CD4-positive, alpha-beta memory T cell (primary cell): Measurements from ENCODE around the gene ZNF492. TPM values are rescaled to one million over a fixed set of nuclear protein-coding genes. Genes with fewer than 3 reads are reported as not detected.
"Not testable (repeated sequence)": the region's sequence is repeated elsewhere in the genome, so short reads cannot be mapped to it uniquely, and the experiment has no call there.

ENCODE experiments used
- CTCF ChIA-PET: fragments of 350-600 bp; sonication (Branson Sonifier 250); formaldehyde crosslinking; loops from one replicate; lab custom pipeline; 2021; ENCODE audit warnings: inconsistent platforms; ENCODE audit not compliant: partially characterized antibody; lab: Charles Lee
- POLR2A ChIA-PET: fragments of 350-600 bp; sonication (Branson Sonifier 250); formaldehyde crosslinking; loops from one replicate; lab custom pipeline; 2021; ENCODE audit not compliant: partially characterized antibody; lab: Charles Lee
- DNase-seq, 5 donors: peaks; one replicate each; pipeline versions ENCODE4 v3.0.0 to v3.0.0-alpha.2; 2020 to 2022; ENCODE audit warnings: mixed read lengths in 1 of 5
- H3K27ac ChIP-seq: one replicate; pipeline ENCODE4 v1.7.0; 2013; ENCODE audit warnings: low read depth, low read length
- H3K27me3 ChIP-seq: 2 replicates; pipeline ENCODE4 v1.7.0; 2013; ENCODE audit warnings: mild to moderate bottlenecking, low read length, moderate library complexity; ENCODE audit not compliant: insufficient read depth
- H3K36me3 ChIP-seq: 2 replicates; pipeline ENCODE4 v1.7.0; 2013; ENCODE audit warnings: mild to moderate bottlenecking, low read length, moderate library complexity; ENCODE audit not compliant: insufficient read depth
- H3K4me1 ChIP-seq: 2 replicates; pipeline ENCODE4 v1.7.0; 2013; ENCODE audit warnings: mild to moderate bottlenecking, low read length, moderate library complexity; ENCODE audit not compliant: insufficient read depth
- H3K4me3 ChIP-seq, 2 donors: one replicate each; pipeline ENCODE4 v1.7.0; 2013; ENCODE audit warnings: low read length in 2 of 2, mild to moderate bottlenecking in 1 of 2
- H3K9me3 ChIP-seq, 2 donors: one replicate each; pipeline ENCODE4 v1.7.0; 2013; ENCODE audit warnings: low read length in 2 of 2, control low read depth in 1 of 2; ENCODE audit not compliant: control insufficient read depth in 1 of 2
- H3K27ac Mint-ChIP-seq, 7 donors: one replicate each; pipeline ENCODE4 v1.8.0; 2020 to 2021; ENCODE audit warnings: mixed read lengths in 7 of 7, mild to moderate bottlenecking in 6 of 7, inconsistent platforms in 3 of 7, moderate library complexity in 3 of 7
- H3K27me3 Mint-ChIP-seq, 2 donors: one replicate each; pipeline ENCODE4 v1.8.0; 2020 to 2021; ENCODE audit warnings: mixed read lengths in 2 of 2
- H3K36me3 Mint-ChIP-seq, 2 donors: one replicate each; pipeline ENCODE4 v1.8.0; 2020 to 2021; ENCODE audit warnings: mixed read lengths in 2 of 2, inconsistent platforms in 1 of 2, mild to moderate bottlenecking in 1 of 2
- H3K4me1 Mint-ChIP-seq, 4 donors: one replicate each; pipeline ENCODE4 v1.8.0; 2020 to 2021; ENCODE audit warnings: mixed read lengths in 4 of 4, mild to moderate bottlenecking in 1 of 4
- H3K4me3 Mint-ChIP-seq, 8 donors: one replicate each; pipeline ENCODE4 v1.8.0; 2020 to 2021; ENCODE audit warnings: mixed read lengths in 8 of 8, mild to moderate bottlenecking in 7 of 8, moderate library complexity in 6 of 8, inconsistent platforms in 3 of 8
- H3K9me3 Mint-ChIP-seq, 8 donors: one replicate each; pipeline ENCODE4 v1.8.0; 2020 to 2021; ENCODE audit warnings: mixed read lengths in 8 of 8, mild to moderate bottlenecking in 5 of 8, inconsistent platforms in 3 of 8, moderate library complexity in 1 of 8
- intact Hi-C: fragments of 100-400 bp; cut with micrococcal nuclease; formaldehyde crosslinking; loops from one replicate; pipeline ENCODE4 v1.15.1; 2023
- polyA plus RNA-seq, 2 donors: library from polyadenylated mRNA; unstranded; fragments of 300-500 nt; fragmentation: Illumina TruSeq; gene quantifications; one replicate each; pipeline ENCODE4 v1.2.3, GENCODE V29; 2021
- total RNA-seq, 2 experiments: library from RNA; stranded (reverse); gene quantifications; one replicate each; pipeline ENCODE4 v1.2.3, GENCODE V29; 2021

ZNF492 gene
- under 1 TPM; 0.64 TPM for total RNA-seq
- polyA plus RNA-seq = under 1 TPM in 1 of 2 donors, not detected in 1; 0.08 TPM

DNA sequence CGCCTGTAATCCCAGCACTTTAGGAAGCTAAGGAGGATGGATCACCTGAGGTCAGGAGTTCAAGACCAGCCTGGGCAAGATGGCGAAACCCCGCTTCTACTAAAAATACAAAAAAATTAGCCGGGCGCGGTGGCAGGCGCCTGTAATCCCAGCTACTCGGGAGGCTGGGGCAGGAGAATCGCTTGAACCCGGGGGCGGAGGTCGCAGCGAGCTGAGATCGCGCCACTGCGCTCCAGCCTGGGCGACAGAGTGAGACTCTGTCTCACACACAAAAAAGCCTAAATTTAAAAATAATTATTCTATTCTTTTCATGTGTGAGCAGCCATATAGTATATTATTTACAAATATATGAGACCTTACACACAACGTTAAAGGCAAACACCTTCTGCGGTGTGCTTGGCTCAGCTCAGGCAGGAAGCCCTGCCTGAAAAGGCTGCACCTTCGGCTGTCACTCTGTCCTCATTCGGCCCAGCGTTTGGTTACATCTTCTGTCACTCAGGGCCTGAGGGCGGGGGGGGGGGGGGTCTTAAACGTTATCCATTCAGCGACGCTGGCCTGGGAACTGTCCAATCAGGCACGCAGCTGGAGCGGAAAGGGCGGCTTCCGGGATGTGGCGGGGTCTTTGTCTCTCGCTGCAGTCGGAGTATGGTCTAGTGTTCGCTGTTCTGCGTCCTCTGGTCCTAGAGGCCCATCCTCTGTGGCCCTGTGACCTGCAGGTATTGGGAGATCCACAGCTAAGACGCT lies at the start of gene ZNF492:
Gene ZNF492 (plus strand): TSS at position 619 of the 744 bp plus-strand sequence. CDS start 19,076 bp downstream, outside the sequence.
- H3K27me3 Mint-ChIP-seq, POLR2A ChIA-PET, H3K4me1 ChIP-seq, H3K36me3 Mint-ChIP-seq, H3K27me3 ChIP-seq, H3K9me3 ChIP-seq, CTCF ChIA-PET, intact Hi-C loops, H3K27ac ChIP-seq, H3K36me3 ChIP-seq, H3K9me3 Mint-ChIP-seq: not testable (repeated sequence)
- H3K4me3 ChIP-seq = peak within 1 kb of the TSS in 1 of 2 donors; percentile 55
- DNase-seq = peak; percentile 75 to 85 (median 80)
- peak within 1 kb of the TSS; percentile 91 to 97 (median 94) for H3K4me3 Mint-ChIP-seq
- peak within 1 kb of the TSS; percentile 63 to 91 (median 88) for H3K27ac Mint-ChIP-seq
- peaks cover 1 to 21% (median 3%) of the 10 kb centered on the region in 4 donors for H3K4me1 Mint-ChIP-seq

DNA sequence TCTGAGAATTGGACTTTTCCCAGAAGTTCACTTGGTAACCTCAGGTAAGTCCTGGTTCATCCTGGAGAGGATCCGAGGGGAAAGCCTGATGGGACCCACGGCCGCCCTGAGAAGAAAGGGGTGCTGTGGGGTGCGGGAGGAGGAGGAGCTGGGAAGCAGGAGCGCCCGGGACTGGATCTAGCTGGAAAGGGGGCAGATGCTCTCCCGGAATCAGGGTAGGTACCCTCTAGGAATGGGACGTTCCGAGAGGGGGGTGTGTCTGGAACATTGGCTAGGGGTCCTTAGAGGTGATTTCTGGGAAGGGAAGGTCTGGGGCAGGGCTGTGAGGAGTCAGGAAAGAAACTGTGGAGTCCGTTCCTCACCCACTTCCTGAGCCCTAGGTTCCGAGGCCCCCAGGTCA lies 38.7 kb upstream of the ZNF492 start:
- CTCF ChIA-PET = no interaction called here
- Mint-ChIP-seq H3K36me3 (peaks cover 0 to 2% of the 10 kb centered on the region in 2 donors), H3K4me1 (peaks cover 0 to 9% (median 0%) of the 10 kb centered on the region in 4 donors), H3K4me3 (no peak overlapping the region), H3K9me3 (peaks cover 0 to 25% (median 13%) of the 10 kb centered on the region in 8 donors), H3K27me3 (peaks cover 2 to 8% of the 10 kb centered on the region in 2 donors), H3K27ac (no peak overlapping the region)
- POLR2A ChIA-PET = no interaction called here
- H3K9me3 ChIP-seq = no peaks in the 10 kb centered on the region
- no peaks in the 10 kb centered on the region for H3K36me3 ChIP-seq
- H3K27me3 ChIP-seq = no peaks in the 10 kb centered on the region
- H3K27ac ChIP-seq = no peak overlapping the region
- intact Hi-C loops = no loop called here
- no peaks in the 10 kb centered on the region for H3K4me1 ChIP-seq
- no peak overlapping the region for H3K4me3 ChIP-seq
- DNase-seq = no peak

DNA sequence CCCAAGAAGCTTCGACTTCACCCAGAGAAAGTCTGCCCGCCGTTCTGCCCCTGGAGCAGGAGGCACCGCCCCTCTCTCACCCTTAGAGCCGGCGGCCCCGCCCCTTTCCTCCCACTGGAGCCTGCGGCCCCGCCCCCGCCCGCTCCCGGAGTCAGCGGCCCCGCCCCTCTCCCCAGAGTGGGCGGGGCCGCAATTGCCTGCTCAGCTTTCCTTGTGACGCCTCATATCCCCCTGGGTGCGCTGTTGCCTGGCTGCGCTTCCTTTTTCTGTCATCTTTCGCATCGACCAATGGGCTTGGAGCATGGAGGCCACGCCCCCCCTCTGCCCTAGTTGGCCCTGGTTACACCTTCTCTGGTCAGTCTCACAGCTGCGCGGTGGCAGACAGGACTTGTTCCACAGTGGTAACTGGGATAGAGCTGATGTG lies 38.2 kb upstream of the ZNF492 start:
- Mint-ChIP-seq H3K9me3 (peaks cover 0 to 25% (median 13%) of the 10 kb centered on the region in 8 donors), H3K27me3 (peaks cover 2 to 8% of the 10 kb centered on the region in 2 donors), H3K27ac (no peak overlapping the region), H3K36me3 (peaks cover 0 to 2% of the 10 kb centered on the region in 2 donors), H3K4me3 (peak overlapping the region in 1 of 8 donors; percentile 39), H3K4me1 (peaks cover 0 to 9% (median 0%) of the 10 kb centered on the region in 4 donors)
- no peaks in the 10 kb centered on the region for H3K36me3 ChIP-seq
- ChIA-PET CTCF (no interaction called here), POLR2A (no interaction called here)
- no peaks in the 10 kb centered on the region for H3K4me1 ChIP-seq
- no peaks in the 10 kb centered on the region for H3K9me3 ChIP-seq
- H3K27ac ChIP-seq = no peak overlapping the region
- no peak overlapping the region for H3K4me3 ChIP-seq
- intact Hi-C loops = no loop called here
- no peak for DNase-seq
- H3K27me3 ChIP-seq = no peaks in the 10 kb centered on the region

DNA sequence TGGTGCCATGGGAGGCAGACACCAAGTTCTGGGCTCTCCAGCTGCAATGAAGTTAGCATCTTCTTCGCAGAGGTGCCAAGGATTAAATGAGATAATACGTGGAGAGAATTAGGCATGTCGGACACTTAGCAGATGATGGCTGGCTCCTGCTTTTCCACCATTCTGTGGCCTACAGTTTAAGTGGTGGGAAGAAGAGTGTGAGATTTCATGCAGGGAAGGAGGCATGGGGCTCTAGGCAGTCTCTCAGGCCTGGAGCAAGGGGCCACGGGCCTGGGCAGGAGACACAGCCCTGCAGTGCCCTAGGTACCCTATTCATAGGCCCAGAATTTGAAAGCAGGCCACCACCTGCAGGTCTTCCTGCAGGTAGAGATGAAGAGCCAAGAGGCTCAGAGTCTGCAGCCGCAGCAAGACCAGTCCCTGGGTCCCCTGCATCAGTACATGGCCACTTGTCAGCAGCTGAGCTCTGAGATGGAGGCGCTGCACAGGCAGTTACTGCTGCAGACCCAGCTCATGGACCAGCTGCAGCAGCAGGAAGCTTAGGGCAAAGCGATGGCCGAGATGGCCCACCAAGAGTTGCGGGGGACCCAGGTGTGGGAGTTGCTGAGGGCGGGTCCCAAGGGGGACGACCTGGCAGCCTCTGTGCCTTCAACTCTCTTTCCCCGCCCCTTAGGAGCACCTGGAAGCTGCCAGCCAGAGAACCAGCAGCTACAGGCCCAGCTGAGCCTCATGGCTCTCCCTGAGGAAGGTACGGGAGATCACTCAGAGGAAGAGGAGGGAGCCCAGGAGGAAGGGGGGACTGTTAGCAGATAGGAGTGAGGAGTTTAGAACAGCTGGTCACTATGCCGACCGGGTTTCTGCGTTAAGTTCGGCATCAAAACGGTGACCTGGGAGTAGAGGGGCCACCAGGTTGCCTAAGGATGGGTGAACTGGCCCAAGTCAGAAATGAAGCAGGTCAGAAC lies 33.2 kb upstream of the ZNF492 start:
- no peak for DNase-seq
- H3K36me3 ChIP-seq = no peaks in the 10 kb centered on the region
- Mint-ChIP-seq H3K27ac (no peak overlapping the region), H3K4me1 (peaks cover 0 to 3% (median 0%) of the 10 kb centered on the region in 4 donors), H3K4me3 (peak overlapping the region in 1 of 8 donors; percentile 41), H3K36me3 (no peaks in the 10 kb centered on the region), H3K9me3 (peaks cover 0 to 25% (median 10%) of the 10 kb centered on the region in 8 donors), H3K27me3 (peaks cover 1 to 6% of the 10 kb centered on the region in 2 donors)
- no peaks in the 10 kb centered on the region for H3K9me3 ChIP-seq
- H3K4me3 ChIP-seq = no peak overlapping the region
- POLR2A ChIA-PET = no interaction called here
- CTCF ChIA-PET = no interaction called here
- intact Hi-C loops = no loop called here
- H3K4me1 ChIP-seq = no peaks in the 10 kb centered on the region
- no peak overlapping the region for H3K27ac ChIP-seq
- no peaks in the 10 kb centered on the region for H3K27me3 ChIP-seq

DNA sequence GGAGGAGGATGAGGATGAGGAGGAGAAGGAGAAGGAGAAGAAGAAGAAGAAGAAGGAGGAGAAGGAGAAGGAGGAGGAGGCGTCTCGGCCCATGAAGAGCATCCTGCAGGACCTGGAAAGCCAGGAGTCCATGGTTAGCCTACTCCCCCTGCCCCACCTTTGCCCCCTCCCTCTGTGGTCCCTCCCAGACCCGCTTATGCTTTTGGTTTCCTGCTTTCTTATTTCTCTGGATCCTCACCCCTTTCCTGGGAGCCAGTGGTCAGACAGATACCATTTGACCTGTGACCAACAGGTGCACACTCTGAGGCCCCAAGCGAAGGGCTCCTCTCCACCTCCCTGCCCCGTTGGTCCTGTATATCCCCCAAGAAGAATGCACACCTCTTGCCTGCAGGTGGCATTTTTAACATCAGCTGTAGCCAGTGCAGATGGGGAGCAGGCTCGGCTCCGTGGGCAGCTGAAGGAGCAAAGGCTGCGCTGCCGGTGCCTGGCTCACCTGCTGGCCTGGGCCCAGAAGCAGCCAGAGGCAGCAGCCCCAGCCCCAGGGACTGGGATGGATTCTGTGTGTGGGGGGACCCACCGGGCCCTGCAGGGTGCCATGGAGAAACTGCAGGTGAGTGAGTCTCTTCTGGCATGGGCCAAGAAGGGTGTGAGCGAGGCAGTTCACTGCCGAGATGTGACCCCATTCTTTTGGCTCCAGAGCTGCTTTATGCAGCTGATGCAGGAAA lies 32.1 kb upstream of the ZNF492 start:
- H3K4me1 Mint-ChIP-seq = no peaks in the 10 kb centered on the region
- no peaks in the 10 kb centered on the region for H3K36me3 Mint-ChIP-seq
- no peak for DNase-seq
- no peak overlapping the region for H3K27ac Mint-ChIP-seq
- no peak overlapping the region for H3K4me3 ChIP-seq
- H3K36me3 ChIP-seq = no peaks in the 10 kb centered on the region
- H3K9me3 ChIP-seq = no peaks in the 10 kb centered on the region
- no peaks in the 10 kb centered on the region for H3K4me1 ChIP-seq
- no peak overlapping the region for H3K27ac ChIP-seq
- POLR2A ChIA-PET = no interaction called here
- H3K4me3 Mint-ChIP-seq = no peak overlapping the region
- intact Hi-C loops = no loop called here
- peaks cover 0 to 28% (median 5%) of the 10 kb centered on the region in 8 donors for H3K9me3 Mint-ChIP-seq
- CTCF ChIA-PET = no interaction called here
- H3K27me3 ChIP-seq = no peaks in the 10 kb centered on the region
- H3K27me3 Mint-ChIP-seq = peaks cover 0 to 6% of the 10 kb centered on the region in 2 donors

DNA sequence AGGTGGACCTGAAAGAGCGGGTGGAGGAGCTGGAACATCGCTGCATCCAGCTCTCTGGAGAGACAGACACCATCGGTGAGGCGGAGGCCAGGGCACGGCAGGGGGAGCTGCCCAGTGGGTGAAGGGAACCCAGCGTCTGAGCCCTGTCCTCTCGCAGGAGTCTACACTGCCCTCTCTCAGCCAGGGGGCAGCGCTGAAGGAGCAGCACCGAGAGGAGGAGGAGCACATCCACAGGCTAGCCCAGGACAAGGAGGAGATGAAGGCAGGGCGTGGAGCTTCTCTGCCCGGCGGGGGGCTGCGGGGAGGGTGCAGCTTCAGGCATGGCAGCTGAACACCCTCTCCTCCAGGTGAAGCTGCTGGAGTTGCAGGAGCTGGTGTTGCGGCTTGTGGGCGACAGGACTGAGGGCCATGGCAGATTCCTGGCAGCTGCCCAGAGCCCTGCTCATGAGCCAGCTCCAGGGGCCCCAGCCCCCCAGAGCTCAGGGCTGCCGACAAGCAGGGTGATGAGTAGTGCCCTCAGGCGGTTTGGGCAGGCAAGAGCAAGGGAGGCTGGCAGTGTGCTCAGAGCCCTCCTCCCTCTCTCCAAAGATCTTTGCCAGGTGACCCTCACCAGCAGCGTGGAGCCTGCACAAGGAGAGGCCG lies 31.4 kb upstream of the ZNF492 start:
- CTCF ChIA-PET = no interaction called here
- H3K27ac ChIP-seq = no peak overlapping the region
- Mint-ChIP-seq H3K4me1 (no peaks in the 10 kb centered on the region), H3K36me3 (no peaks in the 10 kb centered on the region), H3K27ac (no peak overlapping the region), H3K27me3 (peaks cover 0 to 6% of the 10 kb centered on the region in 2 donors), H3K4me3 (no peak overlapping the region), H3K9me3 (peaks cover 0 to 28% (median 7%) of the 10 kb centered on the region in 8 donors)
- H3K4me3 ChIP-seq = no peak overlapping the region
- POLR2A ChIA-PET = no interaction called here
- H3K4me1 ChIP-seq = no peaks in the 10 kb centered on the region
- H3K9me3 ChIP-seq = no peaks in the 10 kb centered on the region
- intact Hi-C loops = no loop called here
- no peaks in the 10 kb centered on the region for H3K27me3 ChIP-seq
- DNase-seq = no peak
- H3K36me3 ChIP-seq = no peaks in the 10 kb centered on the region
